Gastroesophageal sphincter (tissue), 3 donors: ENCODE measurements around the gene MGAT5B.

Experiments
- CTCF ChIP-seq, 4 experiments: fragments of 200-600 bp in 2 of 4; fragments of 450-650 bp in 2 of 4; sonication (generic) in 1 of 4; IDR thresholded peaks; one replicate each; pipeline ENCODE4 v1.5.1; 2017 to 2019; ENCODE audit warnings: antibody characterized with exemption in 4 of 4, mild to moderate bottlenecking in 2 of 4, moderate library complexity in 2 of 4
- POLR2A ChIP-seq, 2 donors: fragments of 450-650 bp; IDR thresholded peaks; one replicate each; pipeline ENCODE4 v1.6.1; 2017; ENCODE audit warnings: antibody characterized with exemption in 2 of 2, mild to moderate bottlenecking in 2 of 2, moderate library complexity in 1 of 2

- TF ChIP-seq POLR2A (IDR thresholded peaks at IDR 0.05) (no peak), CTCF (IDR thresholded peaks at IDR 0.05) (no peak)
Observed at GRCh38 chr17:76866203-76866602, 2.0 kb upstream of the MGAT5B start.
